Posterior vena cava (tissue), 2 donors: ENCODE data around the gene TVP23C. TPM values are rescaled to one million over a fixed set of nuclear protein-coding genes. Genes with fewer than 3 reads are reported as not detected.

Source experiments
- total RNA-seq, 2 donors: library from RNA; stranded (reverse); fragmentation: NEBNext Ultra II Directional; extraction: Animal tissue kit (Norgen Biotek cat#: 25700); gene quantifications; one replicate each; pipeline ENCODE4 v1.2.1, GENCODE V29; 2021
- donor health status: DM: yes; HTN: yes; CAD: no.
- donor health status: DM: yes; HTN: yes; CAD: no.

The TVP23C gene
- total RNA-seq, 2 donors from 2014 or later: 8.9 to 14.0 TPM

Other genes with a start within 250 kb of the TVP23C start
- 1 to 10 TPM in 1 of 2 donors, under 1 TPM in 1; 0.38 to 3.9 TPM for gene TEKT3, start 221.9 kb downstream of the TVP23C start, total RNA-seq
- 1 to 10 TPM; 4.5 TPM for gene CDRT4, start 95.9 kb downstream of the TVP23C start, total RNA-seq
- under 1 TPM; 0.93 to 0.95 TPM for gene FBXW10B, start 56.2 kb upstream of the TVP23C start, total RNA-seq
- 10 to 100 TPM; 12.0 to 21.7 TPM for gene TRIM16, start 120.8 kb upstream of the TVP23C start, total RNA-seq
- 10 to 100 TPM; 14.5 to 15.5 TPM for gene ZNF286A, start 136.3 kb upstream of the TVP23C start, total RNA-seq
- gene TBC1D26, start 168.8 kb upstream of the TVP23C start, total RNA-seq: not detected